ENCODE measurements around the gene NARS2. TPM values are rescaled to one million over a fixed set of nuclear protein-coding genes. Genes with fewer than 3 reads are reported as not detected.
"Not testable (repeated sequence)": the region's sequence is repeated elsewhere in the genome, so short reads cannot be mapped to it uniquely, and the experiment has no call there.

The NARS2 gene
- total RNA-seq, 1 experiment from 2014 or later: 26.9 TPM

- no peak for DNase-seq (ENCODE audit: low read depth)
- in situ Hi-C loops (cut with HindIII; ENCODE audit: low pct_unique_long_range_greater_than_20kb, low sequenced_read_pairs): no loop called here
Measured at GRCh38 chr11:78465169-78465942, 109.3 kb downstream of the NARS2 start.

- in situ Hi-C loops (cut with HindIII; ENCODE audit: low pct_unique_long_range_greater_than_20kb, low sequenced_read_pairs); DNase-seq (ENCODE audit: low read depth): not testable (repeated sequence)
Measured at GRCh38 chr11:78464787-78465168, 109.9 kb downstream of the NARS2 start.

- DNase-seq (ENCODE audit: low read depth): no peak
- in situ Hi-C loops (cut with HindIII; ENCODE audit: low pct_unique_long_range_greater_than_20kb, low sequenced_read_pairs): no loop called here
Measured at GRCh38 chr11:78460471-78460870, 114.2 kb downstream of the NARS2 start.

GRCh38 chr11:78459738-78460137 lies 114.9 kb downstream of the NARS2 start:
- in situ Hi-C loops (cut with HindIII; ENCODE audit: low pct_unique_long_range_greater_than_20kb, low sequenced_read_pairs): no loop called here

GRCh38 chr11:78457448-78457847 lies 117.2 kb downstream of the NARS2 start:
- DNase-seq (ENCODE audit: low read depth): no peak
- in situ Hi-C loops (cut with HindIII; ENCODE audit: low pct_unique_long_range_greater_than_20kb, low sequenced_read_pairs): no loop called here

More at GRCh38 chr11:78459738-78460137, 114.9 kb downstream of the NARS2 start:
- no peak for DNase-seq (ENCODE audit: low read depth)

- in situ Hi-C loops (cut with HindIII; ENCODE audit: low pct_unique_long_range_greater_than_20kb, low sequenced_read_pairs): no loop called here
- DNase-seq (ENCODE audit: low read depth): no peak
Measured at GRCh38 chr11:78453140-78453935, 121.3 kb downstream of the NARS2 start.

- no peak for DNase-seq (ENCODE audit: low read depth)
- in situ Hi-C loops (cut with HindIII; ENCODE audit: low pct_unique_long_range_greater_than_20kb, low sequenced_read_pairs): no loop called here
Measured at GRCh38 chr11:78451371-78452150, 123.1 kb downstream of the NARS2 start.

- no peak for DNase-seq (ENCODE audit: low read depth)
- in situ Hi-C loops (cut with HindIII; ENCODE audit: low pct_unique_long_range_greater_than_20kb, low sequenced_read_pairs): no loop called here
Measured at GRCh38 chr11:78450866-78451265, 123.8 kb downstream of the NARS2 start.

GRCh38 chr11:78449866-78450265 lies 124.8 kb downstream of the NARS2 start:
- DNase-seq (ENCODE audit: low read depth): no peak
- in situ Hi-C loops (cut with HindIII; ENCODE audit: low pct_unique_long_range_greater_than_20kb, low sequenced_read_pairs): no loop called here

- DNase-seq (ENCODE audit: low read depth): no peak
- in situ Hi-C loops (cut with HindIII; ENCODE audit: low pct_unique_long_range_greater_than_20kb, low sequenced_read_pairs): no loop called here
Measured at GRCh38 chr11:78446210-78446609, 128.5 kb downstream of the NARS2 start.

GRCh38 chr11:78444726-78445125 lies 129.9 kb downstream of the NARS2 start:
- in situ Hi-C loops (cut with HindIII; ENCODE audit: low pct_unique_long_range_greater_than_20kb, low sequenced_read_pairs): no loop called here
- DNase-seq (ENCODE audit: low read depth): no peak

- no peak for DNase-seq (ENCODE audit: low read depth)
- in situ Hi-C loops (cut with HindIII; ENCODE audit: low pct_unique_long_range_greater_than_20kb, low sequenced_read_pairs): no loop called here
Measured at GRCh38 chr11:78441956-78442355, 132.7 kb downstream of the NARS2 start.

- in situ Hi-C loops (cut with HindIII; ENCODE audit: low pct_unique_long_range_greater_than_20kb, low sequenced_read_pairs): no loop called here
Measured at GRCh38 chr11:78438298-78438975, 136.2 kb downstream of the NARS2 start.

GRCh38 chr11:78432956-78433355 lies 141.7 kb downstream of the NARS2 start:
- DNase-seq (ENCODE audit: low read depth): no peak
- in situ Hi-C loops (cut with HindIII; ENCODE audit: low pct_unique_long_range_greater_than_20kb, low sequenced_read_pairs): no loop called here

More at GRCh38 chr11:78438298-78438975, 136.2 kb downstream of the NARS2 start:
- DNase-seq (ENCODE audit: low read depth): no peak

- DNase-seq (ENCODE audit: low read depth): peak; percentile 6
Measured at GRCh38 chr11:78432058-78432515, 142.6 kb downstream of the NARS2 start.

GRCh38 chr11:78429660-78430059 lies 145.0 kb downstream of the NARS2 start:
- no peak for DNase-seq (ENCODE audit: low read depth)
- in situ Hi-C loops (cut with HindIII; ENCODE audit: low pct_unique_long_range_greater_than_20kb, low sequenced_read_pairs): no loop called here

More at GRCh38 chr11:78432058-78432515, 142.6 kb downstream of the NARS2 start:
- in situ Hi-C loops (cut with HindIII; ENCODE audit: low pct_unique_long_range_greater_than_20kb, low sequenced_read_pairs): no loop called here

- in situ Hi-C loops (cut with HindIII; ENCODE audit: low pct_unique_long_range_greater_than_20kb, low sequenced_read_pairs): no loop called here
- no peak for DNase-seq (ENCODE audit: low read depth)
Measured at GRCh38 chr11:78429209-78429608, 145.5 kb downstream of the NARS2 start.

GRCh38 chr11:78428773-78429172 lies 145.9 kb downstream of the NARS2 start:
- in situ Hi-C loops (cut with HindIII; ENCODE audit: low pct_unique_long_range_greater_than_20kb, low sequenced_read_pairs): no loop called here
- no peak for DNase-seq (ENCODE audit: low read depth)
